GM12878 (cell line): ENCODE results near the gene TMX3.

Source experiments
- CTCF ChIP-seq, 3 experiments: IDR thresholded peaks in 2 of 3; conservative IDR thresholded peaks in 1 of 3; 2 replicates each; pipeline ENCODE4 v1.5.1; 2011; ENCODE audit warnings: low read depth in 3 of 3, low read length in 3 of 3, mild to moderate bottlenecking in 3 of 3, control low read depth in 2 of 3, moderate library complexity in 2 of 3, inconsistent platforms in 1 of 3, mixed read lengths in 1 of 3; ENCODE audit not compliant: control insufficient read depth in 2 of 3, insufficient read depth in 1 of 3; ENCODE audit errors: extremely low read depth in 1 of 3
- ELK1 ChIP-seq: IDR thresholded peaks from 2 replicates; pipeline ENCODE4 v1.6.1; 2012; ENCODE audit warnings: low read depth, low read length, improper control_type of control experiment
- RAD21 ChIP-seq: IDR thresholded peaks from 2 replicates; pipeline ENCODE4 v1.6.1; 2011; ENCODE audit warnings: mild to moderate bottlenecking, low read depth, low read length, moderate library complexity; ENCODE audit not compliant: insufficient read depth
- SRF ChIP-seq, 2 experiments: IDR thresholded peaks; 2 replicates each; pipeline ENCODE4 v1.6.1; 2011; ENCODE audit warnings: low read depth in 2 of 2, low read length in 2 of 2, mild to moderate bottlenecking in 1 of 2, moderate library complexity in 1 of 2
- TCF12 ChIP-seq: IDR thresholded peaks from 2 replicates; pipeline ENCODE4 v1.6.1; 2011; ENCODE audit warnings: low read depth, mild to moderate bottlenecking, low read length
- TF ChIP-seq, protein P1 (sequence below): IDR thresholded peaks from 2 replicates; pipeline ENCODE4 v1.6.1; 2011; ENCODE audit warnings: low read depth, low read length, improper control_type of control experiment, borderline replicate concordance

DNA sequence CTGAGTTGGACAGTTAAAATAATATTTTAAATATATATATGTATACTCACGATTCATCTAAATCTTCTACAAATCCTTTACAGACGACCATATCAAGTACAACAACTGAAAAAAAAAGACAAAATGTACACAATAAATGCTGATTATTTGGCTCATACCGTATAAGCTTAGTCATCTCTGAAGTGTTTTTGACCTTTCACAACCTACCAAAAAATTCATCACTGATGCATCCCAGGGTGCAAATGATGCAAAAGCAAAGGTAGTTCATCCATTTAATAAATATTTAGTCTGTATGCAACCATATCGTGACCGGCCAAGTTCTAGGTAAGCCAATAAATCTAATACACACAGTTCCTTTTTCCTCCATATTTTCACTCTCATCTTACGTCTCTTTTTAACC lies 1.1 kb downstream of the TMX3 start:
- TF ChIP-seq ELK1 (no peak), TCF12 (no peak), CTCF (IDR thresholded peaks at IDR 0.05 in 2 of 3, conservative IDR thresholded peaks at IDR 0.05 in 1 of 3; ENCODE audit: control insufficient read depth in 2 of 3, extremely low read depth in 1 of 3, insufficient read depth in 1 of 3, low read depth in 3 of 3, low read length in 3 of 3) (no peak), SRF (IDR thresholded peaks at IDR 0.05; ENCODE audit: low read depth in 2 of 2, low read length in 2 of 2) (no peak), RAD21 (no peak)
- TF ChIP-seq, protein P1, sequence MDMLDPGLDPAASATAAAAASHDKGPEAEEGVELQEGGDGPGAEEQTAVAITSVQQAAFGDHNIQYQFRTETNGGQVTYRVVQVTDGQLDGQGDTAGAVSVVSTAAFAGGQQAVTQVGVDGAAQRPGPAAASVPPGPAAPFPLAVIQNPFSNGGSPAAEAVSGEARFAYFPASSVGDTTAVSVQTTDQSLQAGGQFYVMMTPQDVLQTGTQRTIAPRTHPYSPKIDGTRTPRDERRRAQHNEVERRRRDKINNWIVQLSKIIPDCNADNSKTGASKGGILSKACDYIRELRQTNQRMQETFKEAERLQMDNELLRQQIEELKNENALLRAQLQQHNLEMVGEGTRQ, result no peak
